ENCODE measurements around the gene HAT1.

The HAT1 gene

DNA sequence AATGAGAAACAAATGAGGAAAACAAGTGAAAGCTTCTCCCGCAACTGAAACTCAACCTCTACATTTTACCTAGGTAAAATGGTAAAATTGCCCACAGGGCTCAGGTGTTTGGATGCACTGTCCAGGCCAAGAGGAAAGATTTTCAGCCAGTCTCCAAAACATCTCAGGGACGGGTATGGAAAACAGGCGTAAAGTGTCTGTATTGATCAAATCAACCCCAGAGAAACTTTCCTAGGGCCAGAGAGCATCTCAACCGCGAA is 361 bp upstream of the HAT1 start:
- DNase-seq = no peak

DNA sequence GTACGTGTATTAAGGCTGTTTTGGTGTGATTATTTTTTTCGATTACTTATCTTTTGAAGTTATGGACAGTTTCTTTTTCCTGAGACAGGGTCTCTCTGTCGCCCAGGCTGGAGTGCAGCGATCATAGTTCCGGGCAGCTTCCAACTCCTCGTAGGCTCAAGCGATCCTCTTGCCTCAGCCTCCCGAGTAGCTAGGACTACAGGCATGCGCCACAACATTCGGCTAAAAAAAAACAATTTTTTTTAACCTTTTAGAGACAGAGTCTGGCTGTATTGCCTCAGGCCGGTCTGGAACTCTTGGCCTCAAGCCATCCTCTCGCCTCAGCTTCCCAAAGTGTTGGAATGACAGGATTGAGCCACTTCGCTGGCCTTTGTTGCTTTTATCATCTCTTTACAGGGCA is 945 bp downstream of the HAT1 start:
- no peak for DNase-seq

DNA sequence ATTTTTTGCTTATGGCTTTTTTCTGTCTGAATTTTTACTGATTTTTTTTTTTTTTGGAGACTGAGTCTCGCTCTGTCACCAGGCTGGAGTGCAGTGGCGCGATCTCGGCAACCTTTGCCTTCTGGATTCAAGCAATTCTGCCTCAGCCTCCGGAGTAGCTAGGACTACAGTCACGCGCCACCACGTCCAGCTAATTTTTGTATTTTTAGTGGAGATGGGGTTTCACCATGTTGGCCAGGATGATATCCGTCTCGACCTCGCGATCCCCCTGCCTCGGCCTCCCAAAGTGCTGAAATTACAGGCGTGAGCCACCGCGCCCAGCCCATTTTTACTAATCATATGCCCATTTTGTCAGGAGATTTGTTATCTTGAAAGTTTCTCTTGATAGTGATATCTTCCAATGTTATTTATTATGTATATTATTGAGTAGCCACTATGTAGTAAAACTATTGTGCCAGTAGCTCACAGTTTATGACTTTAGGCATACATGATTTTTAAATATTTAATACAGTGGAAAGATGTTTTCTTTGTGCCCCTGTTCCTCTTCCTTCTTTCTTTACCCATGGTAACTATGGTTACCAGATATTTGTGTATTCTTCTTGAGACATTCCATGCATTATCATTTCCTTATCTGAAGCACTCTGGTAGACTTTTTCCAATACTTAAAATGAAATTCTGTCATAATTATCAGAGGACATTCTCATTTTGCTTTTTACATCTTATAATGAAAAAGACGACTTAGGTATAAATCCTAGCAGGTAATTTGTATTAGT is 2.1 kb downstream of the HAT1 start:
- no peak for DNase-seq

DNA sequence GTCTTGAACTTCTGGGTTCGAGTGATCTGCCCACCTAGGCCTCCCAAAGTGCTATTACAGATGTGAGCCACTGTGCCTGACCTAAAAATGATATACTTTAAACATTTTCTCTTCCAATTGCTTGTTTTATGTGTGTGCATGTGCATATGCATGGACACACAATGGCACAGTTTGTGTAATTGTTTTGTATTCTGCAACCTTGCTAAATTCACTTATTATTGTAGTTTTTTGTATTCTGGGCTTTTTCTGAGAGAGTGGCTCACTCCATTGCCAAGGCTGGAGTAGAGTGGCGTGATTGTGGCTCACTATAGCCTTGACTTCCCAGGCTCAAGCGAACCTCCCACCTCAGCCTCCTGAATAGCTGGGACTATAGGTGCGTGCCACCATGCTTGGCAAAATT is 8.1 kb downstream of the HAT1 start:
- DNase-seq = no peak

DNA sequence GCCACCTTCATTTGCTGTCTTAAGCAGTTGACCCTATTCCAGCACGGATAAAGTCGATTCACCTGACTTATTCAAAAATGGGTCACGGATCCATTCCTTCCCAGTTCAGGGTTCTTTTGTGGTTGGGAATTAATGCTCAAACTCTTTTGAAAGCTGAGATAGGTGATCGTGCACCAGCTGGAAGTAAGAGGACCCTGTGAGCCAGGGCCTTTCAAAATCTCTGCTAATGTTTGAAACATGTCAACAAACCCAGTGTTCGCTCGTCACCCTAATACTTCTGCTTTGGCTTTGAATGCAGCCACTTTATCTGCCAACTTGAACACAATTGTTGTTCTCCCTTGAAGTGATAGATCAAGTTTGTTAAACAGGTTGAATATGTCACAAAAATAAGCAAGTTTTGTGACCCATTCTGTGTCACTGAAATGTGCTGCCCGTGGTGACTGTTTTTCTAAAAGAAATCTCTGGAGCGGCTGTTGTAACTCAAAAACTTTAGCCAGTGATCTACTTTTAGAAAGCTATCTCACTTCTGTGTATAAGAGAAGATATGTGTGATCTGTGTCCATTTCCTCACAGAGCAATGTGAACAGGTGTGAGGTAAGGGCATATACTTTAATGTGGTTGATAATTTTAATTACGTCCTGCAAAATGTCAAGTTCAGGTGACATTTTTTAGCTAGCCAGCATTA is 16.9 kb downstream of the HAT1 start:
- no peak for DNase-seq

DNA sequence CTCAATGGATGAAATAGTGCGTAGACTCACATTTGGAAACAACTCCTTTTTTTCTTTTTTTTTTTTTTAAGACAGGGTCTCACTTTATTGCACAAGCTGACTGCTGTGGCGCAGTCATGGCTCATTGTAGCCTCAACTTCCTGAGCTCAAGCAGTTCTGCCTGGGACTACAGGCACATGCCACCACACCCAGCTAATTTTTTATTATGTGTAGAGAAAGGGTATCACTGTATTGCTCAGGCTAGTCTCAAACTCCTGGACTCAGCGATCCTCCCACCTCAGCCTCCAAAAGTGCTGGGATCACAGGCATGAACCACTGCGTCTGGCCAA is 17.4 kb downstream of the HAT1 start:
- DNase-seq = no peak

DNA sequence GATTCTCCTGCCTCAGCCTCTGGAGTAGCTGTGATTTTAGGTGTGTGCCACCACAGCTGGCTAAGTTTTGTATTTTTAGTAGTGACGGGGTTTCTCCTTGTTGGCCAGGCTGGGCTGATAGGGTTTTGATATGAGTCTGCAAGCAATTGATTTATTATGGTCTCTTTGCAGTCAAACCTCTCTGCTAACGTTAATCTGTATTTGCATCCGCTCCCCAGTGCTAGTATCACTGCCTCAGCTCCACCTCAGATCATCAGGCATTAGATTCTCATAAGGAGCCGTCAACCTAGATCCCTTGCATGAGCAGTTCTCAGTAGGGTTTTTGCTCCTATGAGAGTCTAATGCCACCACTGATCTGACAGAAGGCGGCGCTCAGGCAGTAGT is 19.0 kb downstream of the HAT1 start:
- DNase-seq = no peak

DNA sequence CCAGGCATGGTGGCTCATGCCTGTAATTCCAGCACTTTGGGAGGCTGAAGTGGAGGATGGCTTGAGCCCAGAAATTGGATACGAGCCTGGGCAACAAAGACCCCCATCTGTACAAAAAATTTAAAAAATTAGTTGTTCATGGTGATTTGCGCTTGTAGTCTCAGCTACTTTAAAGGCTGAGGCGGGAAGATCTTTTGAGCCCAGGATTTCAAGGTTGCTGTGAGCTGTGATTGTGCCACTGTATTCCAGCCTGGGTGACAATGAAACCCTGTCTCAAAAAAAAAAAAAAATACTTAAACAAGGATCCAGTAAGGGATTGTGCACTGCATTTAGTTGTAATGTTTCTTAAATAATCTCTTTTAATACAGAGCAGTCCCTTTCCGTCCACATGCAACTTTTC is 21.6 kb downstream of the HAT1 start:
- DNase-seq = no peak

DNA sequence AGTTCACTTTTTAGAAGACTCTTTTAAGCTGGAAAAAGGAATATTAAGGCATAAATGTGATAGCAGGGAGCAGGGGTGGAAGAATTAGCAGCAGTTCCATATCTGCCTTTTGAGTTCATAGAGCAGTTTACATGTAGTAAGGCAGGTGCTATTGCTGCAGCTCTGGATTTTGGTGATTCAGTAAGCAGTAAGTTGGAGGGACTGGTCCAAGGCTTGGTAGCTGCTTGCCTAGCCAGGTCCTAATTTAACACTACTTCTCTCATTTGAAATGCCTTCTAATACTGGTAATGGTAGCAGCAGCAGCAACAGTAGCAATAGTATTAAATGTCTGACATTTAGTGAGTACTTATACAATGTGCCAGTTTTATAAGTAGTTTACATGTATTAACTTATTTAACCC is 30.0 kb downstream of the HAT1 start:
- DNase-seq = no peak

DNA sequence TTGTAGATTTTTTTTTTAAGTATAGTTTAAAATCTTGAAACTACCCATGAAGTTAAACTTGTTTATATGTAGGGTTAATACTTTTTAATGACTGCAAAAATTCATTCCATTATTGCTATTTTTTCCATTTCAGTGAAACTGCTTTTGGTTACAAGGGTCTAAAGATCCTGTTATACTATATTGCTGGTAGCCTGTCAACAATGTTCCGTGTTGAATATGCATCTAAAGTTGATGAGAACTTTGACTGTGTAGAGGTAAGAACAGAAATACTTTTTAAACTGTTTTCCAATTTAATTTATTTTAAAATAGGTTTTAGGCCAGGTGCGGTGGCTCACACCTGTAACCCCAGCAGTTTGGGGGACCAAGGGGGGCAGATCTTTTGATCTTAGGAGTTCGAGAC is 30.5 kb downstream of the HAT1 start:
- no peak for DNase-seq

DNA sequence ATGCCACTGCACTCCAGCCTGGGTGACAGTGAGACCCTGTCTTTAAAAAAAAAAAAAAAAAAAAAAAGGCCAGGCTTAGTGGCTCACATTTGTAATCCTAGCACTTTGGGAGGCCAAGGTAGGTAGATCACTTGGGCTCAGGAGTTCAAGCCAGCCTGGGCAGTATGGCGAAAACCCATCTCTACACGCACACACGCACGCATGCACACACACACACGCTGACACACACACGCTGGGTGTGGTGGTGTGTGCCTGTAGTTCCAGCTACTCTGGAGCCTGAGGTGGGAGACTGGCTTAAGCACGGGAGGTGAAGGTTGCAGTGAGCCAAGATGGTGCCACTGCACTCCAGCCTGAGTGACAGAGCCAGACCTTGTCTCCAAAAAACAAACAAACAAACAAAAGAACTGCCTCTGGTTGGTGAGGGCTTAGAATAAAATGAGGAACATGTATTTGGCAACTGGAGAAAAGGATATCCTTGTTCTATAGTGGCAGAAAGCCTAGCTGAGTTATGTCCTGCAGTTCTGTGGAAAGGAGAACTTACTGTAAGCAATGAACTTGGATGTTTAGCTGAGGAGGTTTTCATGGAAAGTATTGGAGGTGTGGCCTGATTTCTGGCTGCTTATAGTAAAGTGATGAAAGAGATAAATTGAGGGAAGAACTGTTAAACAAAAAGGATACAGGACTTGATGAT is 34.0 kb downstream of the HAT1 start:
- no peak for DNase-seq

DNA sequence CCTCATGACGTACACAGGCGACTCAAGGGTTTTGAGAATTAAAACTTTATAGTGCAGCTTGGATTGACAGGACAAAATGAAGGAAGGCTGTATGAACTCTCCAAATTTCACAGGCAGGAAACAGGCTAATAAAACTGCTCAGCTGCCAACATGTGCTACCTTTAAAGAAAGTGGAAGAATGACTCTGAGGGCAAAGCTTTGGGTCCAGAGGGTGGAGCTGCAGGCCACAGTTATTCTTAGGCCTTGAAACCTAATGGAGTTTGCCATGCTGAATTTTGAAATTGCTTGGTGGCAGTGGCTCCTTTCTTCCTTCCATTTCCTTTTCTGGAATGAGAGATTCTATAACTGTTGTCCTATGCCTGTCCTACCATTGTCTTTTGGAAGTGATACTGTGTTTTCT is 34.8 kb downstream of the HAT1 start:
- DNase-seq = no peak

DNA sequence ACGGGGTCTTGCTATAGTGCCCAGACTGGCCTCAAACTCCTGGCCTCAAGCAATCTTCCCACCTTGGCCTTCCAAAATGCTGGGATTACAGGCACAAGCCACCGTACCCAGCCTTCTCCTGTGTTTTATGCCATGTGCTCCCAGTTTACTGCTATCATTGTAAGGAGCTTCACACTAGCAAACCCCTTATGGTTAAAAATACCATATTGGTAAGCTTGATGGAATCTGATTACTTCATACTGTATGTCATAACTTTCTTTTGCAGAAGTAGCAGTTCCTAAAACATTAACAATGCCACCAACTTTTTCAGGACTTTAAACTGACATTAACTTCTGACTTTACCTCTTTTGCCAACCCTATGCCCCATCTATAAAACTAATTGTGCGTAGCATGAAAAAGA is 36.2 kb downstream of the HAT1 start:
- no peak for DNase-seq

DNA sequence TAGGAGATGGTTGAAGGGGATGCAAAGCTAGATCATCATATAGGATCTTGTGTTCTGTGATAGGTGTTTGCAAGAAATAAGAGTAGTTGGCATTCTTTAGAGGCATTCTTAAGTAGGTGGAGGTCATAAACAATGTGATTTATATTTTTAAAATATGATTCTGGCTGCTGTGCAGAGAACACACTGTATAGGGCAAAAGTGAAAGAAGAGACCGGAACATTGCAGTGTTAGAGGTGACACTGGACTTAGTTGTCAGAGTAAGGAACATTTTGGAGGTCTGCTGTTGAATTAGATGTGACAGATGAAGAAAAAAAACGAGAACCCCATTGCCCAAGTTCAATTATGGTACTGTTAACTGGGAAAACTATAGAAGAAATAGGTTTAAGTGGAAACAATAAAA is 37.7 kb downstream of the HAT1 start:
- no peak for DNase-seq

DNA sequence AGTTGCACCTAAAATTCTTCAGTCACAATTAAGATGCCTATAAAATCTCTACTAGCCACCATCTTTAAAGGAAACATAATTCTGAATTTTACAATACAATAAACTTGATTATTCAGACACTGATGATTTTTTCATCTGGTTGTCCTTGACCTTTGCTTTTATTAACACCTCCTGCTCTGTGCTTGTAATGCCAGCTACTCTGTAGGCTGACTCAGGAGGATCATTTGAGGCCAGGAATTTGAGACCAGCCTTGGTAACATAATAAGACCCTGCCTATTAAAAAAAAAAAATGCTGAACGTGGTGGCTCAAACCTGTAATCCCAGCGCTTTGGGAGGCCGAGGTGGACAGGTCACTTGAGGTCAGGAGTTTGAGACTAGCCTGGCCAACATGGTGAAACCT is 38.3 kb downstream of the HAT1 start:
- DNase-seq = no peak

DNA sequence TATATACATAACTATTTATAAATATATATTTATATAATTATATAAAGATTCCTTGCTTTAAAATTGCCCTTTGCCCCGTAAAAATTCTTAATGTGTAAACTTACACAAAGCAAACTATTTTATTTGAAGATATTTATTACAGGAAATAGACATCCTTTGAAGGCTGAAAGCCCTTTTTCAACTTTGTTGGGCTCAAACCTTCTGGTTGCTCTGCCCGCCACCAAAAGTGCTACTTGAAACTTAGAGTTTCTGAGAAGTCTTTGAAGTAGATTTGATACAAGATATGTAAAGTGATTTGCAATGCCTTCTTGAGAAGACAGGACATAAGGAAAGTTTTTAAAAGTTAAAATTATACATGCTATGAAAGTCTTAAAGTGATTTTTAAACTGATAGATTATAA is 40.9 kb downstream of the HAT1 start:
- DNase-seq = no peak

DNA sequence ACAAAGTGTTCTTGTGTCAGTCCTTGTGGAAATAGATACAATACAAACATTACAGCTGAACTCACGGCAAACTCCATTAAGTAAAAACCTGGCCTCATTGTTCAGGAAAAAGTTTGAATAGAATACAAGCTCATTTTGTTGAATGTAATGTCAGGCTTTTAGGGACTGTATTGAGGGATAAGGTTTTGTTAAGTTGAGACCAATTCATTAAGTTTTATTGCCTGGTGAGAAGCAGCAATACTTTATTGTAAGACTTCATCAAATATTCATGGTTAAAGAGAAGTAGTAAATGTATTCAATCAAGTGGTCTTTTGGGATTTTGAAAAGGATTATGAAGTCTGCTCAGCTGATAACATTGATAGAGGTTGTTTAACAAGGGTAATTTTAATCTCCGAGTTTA is 42.0 kb downstream of the HAT1 start:
- no peak for DNase-seq

DNA sequence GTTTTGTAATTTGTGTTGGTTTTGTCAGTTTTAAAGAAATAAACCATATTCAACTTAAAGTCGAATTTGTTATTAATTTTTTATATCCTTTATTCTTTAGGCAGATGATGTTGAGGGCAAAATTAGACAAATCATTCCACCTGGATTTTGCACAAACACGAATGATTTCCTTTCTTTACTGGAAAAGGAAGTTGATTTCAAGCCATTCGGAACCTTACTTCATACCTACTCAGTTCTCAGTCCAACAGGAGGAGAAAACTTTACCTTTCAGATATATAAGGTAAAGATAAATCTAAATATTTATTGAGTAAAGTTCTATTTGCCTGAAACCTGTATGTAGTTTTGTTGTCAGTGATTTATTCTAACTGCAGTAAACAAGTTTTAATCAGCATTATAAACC is 43.0 kb downstream of the HAT1 start:
- DNase-seq = no peak

DNA sequence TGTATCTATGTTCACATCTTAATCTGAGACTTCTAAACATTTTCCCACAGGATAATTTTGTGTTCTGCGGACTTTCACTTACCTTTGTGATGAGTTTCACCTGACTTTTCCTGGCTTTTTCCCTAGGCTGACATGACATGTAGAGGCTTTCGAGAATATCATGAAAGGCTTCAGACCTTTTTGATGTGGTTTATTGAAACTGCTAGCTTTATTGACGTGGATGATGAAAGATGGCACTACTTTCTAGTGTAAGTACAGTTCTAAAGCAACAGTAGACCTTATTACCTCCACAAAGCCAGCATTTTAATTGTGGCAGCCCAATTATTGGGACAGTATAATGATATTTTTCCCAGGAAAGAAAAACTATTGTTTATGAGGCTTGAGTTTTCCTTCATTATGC is 43.4 kb downstream of the HAT1 start:
- DNase-seq = no peak

DNA sequence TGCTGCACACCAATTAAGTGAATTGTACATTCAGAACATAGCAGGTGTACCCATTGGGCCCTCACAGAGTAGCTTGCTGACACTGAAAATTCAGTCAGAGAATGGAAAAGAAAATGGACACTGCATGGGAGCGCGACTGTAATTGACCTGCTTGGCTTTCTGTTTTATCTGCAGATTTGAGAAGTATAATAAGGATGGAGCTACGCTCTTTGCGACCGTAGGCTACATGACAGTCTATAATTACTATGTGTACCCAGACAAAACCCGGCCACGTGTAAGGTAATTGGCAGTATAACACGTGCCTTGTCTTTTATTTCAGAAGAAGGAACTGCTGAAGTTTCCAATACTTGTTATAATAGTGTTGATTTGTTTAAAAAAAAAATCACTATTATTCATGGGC is 44.0 kb downstream of the HAT1 start:
- DNase-seq = no peak

DNA sequence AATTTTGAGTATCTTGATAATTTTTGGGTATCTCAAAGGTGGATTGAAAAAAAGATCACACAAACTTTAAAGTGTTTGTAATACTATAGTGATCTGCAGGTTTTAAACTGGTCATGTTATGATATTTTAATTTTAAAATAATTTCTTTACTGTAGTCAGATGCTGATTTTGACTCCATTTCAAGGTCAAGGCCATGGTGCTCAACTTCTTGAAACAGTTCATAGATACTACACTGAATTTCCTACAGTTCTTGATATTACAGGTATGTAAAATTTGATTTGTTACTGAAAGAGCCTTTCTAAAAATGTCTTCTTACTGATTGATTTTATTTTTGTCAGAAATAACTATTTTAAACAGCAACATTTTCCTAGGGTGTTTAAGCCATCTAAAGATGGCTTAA is 44.4 kb downstream of the HAT1 start:
- DNase-seq = no peak

DNA sequence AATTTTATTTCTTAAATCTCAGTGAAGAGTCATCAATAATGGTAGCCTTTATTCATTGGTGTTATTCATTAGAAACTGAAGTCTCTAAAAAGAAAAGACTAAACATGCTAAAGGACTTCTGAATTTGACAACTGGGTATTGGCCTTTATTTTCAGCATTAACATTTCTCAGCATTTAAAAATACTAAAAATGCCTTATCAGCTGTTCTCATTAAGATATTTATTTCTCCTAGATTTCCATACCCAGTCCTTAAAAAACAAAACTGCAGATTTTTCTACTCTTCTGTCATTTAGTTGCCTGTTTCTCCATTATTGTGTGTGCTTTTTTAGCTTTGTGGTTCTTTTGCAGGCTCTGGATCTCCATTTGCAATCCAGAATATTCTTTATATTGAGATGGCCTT is 46.2 kb downstream of the HAT1 start:
- DNase-seq = no peak

DNA sequence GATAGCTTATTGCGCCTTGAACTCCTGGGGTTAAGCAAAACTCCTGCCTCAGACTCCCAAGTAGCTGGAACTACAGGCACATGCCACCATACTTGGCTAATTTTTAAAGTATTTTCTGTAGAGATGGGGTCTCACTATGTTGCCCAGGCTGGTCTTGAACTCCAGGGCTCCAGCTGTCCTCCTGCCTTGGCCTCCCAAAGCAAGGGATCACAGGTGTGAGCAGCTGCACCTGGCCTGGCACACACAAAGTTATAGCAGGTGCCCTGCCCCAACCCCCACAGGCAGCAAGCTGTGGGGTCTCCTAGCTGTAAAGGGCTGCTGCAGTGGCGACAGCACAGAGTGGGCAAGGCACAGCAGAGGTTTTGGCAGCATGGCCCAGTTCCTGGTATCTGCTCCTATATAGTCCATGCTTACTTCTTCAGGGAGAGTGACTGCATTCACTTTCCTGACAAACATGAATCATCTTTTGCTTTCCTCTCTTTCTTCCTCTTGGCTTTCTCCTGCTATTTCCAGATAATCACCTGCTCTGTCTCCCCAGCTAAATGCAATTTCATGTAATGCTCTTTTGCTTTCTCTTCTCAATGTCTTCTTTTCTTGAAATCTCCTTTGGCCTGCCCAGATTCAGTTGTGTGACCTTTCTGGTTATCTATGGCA is 50.2 kb downstream of the HAT1 start:
- no peak for DNase-seq

DNA sequence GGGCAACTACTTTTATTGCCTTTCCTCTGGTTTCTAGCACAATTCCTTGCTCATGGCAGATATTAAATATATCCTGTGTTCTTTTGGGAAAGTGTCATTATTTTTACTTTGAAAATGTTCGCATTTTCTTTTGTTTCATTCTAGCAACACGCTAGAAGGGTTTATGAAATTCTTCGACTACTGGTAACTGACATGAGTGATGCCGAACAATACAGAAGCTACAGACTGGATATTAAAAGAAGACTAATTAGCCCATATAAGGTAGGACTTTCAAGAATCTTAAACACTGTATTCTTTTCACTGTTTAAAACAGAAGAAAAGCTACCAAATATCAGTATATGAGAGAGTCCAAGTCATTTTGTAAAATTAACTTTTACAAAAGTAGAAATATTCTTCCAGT is 56.8 kb downstream of the HAT1 start:
- DNase-seq = no peak

Data from stimulated activated CD4-positive, alpha-beta T cell treated with anti-CD3 and anti-CD28 coated beads, Interleukin-4, amount 100 ng/mL, for 4 hours (primary cell).